Measurements from ENCODE around the gene PGAP3.

The PGAP3 gene

DNA sequence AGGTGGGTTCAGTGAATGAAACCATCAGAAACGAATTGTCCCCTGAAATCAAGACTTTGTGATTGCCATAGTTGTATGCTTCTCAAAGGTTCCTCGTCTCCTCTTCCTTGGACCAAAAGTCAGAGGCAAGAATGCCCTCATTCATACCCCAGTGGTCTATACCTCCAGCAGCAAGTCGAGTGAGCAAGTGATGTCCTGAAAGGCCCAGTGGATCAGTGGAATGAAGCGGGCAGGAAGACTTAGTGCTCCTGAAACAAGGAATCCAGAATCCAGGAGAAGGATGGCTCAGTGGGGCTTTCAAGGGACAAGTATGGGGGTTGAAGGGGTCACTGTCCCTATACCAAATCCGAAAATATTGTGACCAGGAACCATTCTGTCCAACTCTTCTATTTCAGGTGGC, 6.7 kb upstream of the PGAP3 start:
- ATAC-seq = no peak

DNA sequence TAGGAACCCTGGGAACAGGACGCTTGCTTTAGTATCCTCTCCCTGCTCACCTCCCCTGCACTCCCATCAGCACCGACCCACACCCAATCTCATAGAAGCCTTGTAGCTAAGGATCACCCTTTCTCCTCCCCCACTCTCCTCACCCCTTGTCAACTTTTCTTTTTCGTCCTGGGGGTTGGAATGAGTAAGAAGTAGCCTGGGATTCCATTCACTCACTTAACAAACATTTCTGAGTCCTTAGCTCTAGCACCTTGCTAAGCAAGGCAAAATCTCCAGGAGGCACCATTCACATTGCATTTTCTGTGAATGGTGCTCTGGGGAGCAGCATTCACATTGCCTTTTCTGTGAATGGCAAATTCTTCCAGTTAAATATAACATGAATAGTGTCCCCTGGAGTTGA, 1.1 kb upstream of the PGAP3 start:
- ATAC-seq = no peak

DNA sequence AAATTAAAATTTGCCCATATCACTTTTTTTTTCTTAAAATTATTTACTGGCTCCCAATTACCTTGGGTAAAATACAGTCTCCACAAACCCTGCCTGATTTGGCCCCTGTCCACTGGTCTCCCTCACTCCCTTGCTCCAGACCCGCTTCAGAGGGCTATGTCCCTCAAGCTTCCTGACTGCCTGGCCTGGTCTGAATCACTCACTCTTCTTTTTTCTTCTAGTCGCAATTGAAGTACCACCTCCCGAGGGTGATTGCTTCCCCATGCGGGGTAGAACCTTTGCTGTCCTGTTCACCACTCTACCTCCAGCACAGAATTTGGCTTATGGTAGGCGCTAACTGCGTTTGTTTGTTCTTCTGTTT, 598 bp upstream of the PGAP3 start:
- no peak for ATAC-seq

DNA sequence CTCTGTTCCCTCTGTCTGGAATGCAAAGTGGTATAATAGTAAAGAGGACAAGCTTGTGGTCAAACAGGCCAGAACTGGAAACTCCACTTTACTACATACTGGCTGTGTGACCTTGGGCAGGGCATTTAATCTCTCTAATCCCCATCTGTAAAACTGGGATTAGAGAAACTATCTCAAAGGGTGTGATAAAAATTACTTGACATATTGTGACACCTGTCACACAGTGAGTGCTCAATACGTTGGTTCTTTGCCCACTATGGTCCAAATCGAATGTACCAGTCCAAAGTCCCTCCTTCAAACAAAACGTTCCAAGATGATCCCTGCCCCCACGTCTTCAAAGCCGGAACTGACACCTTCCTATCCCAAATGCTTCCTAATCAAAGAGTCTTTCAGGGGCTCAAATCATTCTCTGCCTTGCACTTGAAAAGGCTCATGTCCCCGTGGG, 734 bp downstream of the PGAP3 start:
- no peak for ATAC-seq

DNA sequence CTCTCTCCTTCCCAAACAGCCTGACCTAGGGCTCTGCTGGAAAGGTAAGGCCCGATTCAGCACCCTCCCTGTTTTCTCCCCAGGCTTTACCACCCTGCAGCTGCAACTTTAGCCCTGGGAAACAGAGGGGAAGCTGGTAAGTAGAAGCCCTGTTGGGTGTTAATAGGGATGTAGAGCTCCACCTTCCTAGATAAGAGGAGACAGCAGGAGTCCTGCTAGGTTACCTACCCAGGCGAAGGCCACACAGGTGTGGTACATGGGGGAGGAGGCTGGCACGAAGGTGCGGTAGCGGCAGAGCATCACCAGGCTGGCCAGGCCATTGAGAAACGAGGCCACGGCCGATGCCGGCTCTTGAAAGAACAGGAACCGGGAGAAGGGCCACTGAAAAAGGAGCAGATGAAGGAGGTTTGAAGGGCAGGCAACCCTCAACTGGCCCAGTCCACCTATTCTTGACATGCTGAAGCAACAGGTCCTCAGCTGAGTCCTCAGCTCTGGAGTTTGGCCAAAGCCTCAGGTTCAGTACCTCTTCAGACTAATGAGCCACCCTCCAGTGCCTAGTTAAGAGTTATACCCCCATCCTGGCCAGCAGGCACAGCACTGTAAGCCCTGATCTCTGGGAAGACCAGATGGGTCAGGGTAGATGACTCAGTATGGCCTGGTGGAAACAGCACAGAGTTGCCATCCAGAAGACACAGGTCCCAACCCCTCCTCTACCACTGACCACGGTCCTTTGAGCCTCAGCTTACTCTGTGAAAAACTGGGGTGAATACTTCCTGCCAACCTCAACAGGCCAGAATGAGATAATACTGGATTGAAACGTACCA, 3.3 kb downstream of the PGAP3 start:
- no peak for ATAC-seq

DNA sequence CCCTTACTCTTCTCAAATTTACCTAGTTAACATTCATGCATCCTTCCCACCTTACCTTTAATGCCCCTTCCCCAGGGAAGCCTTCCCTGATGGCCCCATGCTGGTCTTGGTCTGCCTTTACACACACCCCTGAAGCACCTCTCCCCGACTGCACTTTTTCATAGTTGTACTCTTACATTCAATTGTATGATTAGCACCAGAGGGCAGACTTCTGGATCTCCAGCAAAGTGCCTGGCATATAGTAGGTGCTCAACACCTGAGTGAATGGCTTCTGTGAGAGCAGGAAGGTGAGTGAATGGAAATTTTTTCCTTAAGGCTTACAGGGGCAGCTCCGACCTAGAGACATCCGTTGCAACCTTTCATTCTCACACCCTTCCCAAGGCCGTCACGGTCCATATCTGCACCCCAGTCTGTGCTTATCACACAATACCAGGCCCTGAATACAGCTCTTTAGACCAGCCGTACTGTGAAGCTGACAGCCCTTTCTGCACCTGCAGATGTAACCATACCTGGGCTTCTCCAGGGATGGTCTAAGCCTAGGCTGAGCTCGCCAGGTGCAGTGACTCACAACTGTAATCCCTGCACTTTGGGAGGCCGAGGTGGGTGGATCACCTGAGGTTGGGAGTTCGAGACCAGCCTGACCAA, 4.4 kb downstream of the PGAP3 start:
- ATAC-seq = no peak

DNA sequence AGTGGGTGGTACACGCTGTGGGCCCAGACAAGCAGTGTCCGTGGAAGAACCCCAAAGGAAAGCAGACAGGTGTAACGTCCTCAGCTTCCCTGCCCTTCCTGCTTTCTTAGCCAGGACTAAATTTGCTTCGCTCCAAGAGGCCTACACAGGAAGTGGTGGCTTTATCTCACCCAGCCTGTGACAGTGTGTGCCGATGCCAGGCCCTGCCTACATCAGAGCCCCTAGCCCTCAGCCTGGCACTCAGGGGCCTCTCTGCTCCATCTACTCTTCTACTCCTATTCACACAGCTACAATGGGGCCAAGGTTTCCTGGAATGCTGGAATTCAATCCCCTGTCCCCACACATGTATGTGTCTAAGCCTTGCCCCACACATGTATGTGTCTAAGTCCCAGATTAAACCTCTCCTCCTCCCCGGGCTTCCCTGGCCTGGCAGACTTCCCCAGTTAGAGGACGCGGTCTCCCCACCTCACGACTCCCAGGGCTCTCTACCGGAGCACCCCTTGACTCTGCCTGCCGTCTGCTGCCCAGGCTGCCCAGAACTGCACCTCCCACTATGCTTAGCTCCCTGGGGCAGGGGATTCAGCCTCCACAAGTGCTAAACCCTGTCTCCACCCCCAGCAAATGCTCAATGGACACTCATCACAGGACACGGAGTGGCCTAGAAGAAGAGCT, 8.2 kb downstream of the PGAP3 start:
- ATAC-seq = peak; percentile 75 to 78

DNA sequence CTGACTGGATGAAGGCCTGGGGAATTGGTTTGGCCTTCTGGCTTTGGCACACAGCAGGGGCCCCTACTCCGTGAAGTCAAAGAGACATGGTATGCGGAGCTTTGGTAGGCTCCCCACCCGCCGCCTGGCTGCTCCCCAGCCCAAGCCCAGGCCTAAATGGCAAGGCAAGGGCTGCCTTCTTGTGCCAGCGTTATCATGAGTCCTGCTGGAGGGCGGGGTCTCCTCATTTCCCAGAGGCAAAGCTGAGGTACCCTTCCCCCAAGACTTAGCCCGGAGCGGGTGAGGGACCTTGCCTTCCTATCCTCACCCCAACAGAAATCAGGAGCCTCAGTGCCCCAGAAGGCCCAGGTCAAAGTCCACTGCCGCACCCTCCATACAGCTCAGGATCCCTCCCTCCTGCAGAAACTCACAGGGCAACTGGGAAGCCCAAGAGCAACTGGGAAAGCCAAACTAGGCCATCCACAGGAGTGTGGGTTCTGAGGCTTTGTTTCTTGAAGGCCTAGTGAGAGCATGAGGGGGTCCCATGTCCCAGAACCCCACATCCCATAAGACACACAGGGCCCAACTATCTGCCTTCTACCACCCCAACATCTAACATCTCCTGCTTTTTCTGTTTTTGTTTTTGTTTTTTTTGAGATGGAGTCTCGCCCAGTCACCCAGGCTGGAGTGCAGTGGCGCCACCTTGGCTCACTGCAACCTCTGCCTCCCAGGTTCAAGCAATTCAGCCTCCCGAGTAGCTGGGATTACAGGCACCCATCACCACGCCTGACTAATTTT, 9.3 kb downstream of the PGAP3 start:
- no peak for ATAC-seq

DNA sequence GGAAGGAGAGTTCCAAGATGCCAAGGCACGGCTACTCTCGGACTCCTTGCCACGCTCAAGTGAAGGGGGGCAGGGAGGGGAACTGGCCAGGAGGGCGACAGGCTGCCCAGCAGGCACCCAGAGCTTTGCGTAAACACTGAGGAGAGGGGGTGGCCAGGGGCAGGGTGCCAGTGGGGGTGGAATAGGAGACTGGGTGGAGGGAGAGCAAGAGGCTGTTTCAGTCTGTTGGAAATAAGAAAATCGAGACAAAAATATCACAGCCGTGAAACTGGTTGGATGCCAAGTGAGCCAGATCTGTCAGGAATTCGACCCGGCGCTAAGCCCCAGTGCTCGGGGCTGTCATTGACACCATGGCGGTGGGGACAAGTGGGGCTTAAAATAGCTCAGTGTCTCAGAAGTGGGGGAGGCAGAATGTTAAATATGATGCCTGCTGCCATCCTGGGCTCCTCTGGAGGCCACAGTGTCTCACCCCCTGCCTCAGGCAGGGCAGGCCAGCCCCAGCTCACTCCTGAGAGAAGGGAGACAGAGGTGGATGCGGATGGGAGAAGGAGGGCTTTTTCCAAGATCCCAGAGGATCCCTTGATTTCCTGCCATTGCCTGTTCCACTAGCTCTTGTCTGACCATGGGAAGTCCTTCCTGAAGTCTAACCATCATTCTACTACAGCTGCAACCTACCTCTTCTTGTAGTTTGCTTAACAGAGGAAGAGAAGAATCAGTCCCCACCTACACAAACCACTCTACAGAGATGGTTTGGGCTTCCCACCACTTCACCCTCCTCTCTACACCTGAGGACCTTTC, 10.1 kb downstream of the PGAP3 start:
- no peak for ATAC-seq

DNA sequence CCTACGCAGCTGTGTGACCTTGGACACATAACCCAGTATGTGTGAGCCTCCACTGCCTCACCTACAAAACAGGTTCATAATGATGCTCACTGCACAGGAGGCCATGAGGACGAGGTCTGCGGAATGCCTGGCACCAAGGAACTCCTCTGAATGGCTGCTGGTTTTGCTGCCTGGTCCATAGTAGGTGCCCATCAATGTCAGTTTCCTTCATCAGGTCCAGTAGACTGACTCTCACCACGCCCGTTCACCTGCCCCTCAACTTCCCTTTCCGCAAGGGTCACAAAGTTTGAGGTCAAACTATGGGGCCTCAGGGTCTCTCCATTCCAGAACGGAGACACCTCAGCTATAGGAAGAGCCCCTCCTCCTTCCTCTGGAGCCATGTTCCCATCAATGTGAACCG, 10.8 kb downstream of the PGAP3 start:
- no peak for ATAC-seq

DNA sequence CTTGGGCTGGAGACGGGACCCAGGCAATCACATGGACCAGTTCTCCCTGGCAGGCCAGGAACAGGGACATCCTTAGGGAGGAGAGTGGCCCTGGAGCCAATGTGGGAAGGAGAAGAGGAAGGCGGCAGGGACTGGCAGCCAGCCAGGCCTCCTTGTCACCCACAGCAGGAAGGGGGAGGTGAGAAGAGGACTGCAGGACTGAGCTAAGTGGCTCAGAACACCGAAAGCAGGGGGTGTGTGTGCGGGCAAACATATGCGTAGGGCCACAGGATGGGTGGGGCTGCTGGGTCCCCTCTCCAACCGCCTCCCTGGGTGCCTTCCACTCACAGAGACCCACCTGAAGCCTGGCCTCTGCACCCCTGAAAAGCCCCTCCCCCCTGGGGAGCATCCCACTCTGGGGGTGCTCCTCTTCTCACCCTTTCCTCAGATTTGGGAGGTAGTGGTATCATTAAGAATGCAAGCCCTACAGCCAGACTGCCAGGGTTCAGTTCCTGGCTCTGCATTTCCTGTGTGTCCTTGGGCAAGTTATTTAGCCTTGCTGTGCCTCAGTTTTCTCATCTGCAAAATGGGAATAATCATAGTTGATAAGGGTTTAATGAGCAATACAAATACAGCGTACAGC, 11.5 kb downstream of the PGAP3 start:
- peak; percentile 49 to 55 for ATAC-seq

DNA sequence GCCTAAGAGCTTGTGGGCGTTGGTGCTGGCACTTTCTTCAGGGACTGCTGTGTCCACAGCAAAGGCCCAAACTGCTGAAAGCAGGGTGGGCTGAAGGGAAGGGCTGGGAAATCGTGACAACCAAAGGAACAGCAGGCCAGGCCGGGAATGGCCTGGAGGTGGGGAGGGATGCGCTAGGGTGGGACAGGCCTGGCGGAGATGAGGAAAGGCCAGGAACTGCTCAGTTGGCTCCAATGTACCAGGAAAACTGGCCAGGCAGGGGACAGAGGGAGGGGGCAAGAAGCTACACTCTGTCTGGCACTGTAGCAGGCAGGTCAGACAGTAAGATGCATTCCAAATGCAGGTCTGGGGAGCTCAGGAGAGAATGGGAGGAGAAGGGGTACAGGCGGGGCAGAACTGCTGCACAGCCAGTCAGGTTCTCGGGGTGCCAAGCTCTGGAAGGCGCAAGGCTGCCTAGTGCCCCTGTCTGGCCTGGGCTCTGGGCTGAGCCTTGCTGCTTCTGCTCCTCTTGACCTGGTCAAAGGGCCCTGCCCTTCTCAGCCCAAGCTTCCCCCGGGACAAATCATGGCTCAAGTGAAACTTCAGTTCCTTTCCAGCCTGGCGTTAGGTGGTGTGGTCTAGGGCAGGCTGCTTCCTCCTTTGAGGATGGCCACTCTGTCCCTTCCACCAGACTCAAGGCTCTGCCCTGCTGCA, 12.3 kb downstream of the PGAP3 start:
- ATAC-seq = no peak

DNA sequence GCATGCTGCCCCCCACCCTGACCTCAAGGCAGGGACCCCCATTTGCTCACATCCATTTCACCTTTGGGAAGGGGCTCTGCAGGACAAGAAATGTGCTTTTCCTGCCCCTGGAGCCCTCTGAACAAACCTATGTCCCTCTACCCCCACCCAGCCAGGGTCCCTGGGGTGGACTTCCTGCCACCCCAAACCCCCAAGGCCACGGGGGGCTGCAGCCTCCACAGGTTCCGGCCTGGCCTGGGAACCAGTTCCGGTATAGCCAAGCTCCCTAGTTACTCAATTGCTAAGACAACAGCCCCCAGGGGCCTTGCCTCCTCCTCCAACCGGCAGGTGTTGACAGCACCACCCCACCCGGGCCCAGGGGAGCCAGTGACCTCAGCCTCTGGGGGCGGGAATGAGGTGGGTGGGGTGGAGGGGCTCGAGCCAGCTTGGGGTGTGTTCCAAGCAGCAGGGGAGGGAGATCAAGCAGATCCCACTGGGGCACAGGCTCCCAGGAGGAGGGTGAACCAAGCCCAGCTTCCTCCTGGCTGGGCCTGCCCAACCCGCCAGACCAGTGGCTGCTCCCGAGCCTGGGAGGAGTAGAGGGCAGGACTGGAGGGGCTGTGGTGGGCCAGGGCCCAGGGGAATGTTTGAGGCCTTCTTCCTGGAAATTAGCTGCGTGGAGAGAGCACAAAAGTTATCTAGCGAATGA, 13.0 kb downstream of the PGAP3 start:
- no peak for ATAC-seq

DNA sequence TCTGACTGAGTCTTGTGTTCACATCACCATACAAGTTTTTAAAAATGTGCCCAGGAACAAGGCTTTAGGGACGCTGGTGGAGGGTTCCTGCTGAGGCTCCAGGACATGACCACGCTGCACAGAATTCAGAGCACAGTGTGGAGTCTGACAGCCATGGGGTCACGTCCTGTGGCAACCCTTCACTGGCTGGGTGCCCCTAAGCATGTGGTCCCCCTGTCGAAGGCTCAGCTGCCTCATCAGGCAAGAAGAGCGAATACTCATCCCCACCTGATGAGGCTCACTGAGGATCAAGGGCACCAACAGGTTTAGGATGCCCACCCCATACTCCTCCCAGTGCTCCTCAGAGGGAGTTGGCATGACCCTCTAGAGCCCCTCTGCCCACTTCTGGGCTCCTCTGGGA, 13.7 kb downstream of the PGAP3 start:
- no peak for ATAC-seq

DNA sequence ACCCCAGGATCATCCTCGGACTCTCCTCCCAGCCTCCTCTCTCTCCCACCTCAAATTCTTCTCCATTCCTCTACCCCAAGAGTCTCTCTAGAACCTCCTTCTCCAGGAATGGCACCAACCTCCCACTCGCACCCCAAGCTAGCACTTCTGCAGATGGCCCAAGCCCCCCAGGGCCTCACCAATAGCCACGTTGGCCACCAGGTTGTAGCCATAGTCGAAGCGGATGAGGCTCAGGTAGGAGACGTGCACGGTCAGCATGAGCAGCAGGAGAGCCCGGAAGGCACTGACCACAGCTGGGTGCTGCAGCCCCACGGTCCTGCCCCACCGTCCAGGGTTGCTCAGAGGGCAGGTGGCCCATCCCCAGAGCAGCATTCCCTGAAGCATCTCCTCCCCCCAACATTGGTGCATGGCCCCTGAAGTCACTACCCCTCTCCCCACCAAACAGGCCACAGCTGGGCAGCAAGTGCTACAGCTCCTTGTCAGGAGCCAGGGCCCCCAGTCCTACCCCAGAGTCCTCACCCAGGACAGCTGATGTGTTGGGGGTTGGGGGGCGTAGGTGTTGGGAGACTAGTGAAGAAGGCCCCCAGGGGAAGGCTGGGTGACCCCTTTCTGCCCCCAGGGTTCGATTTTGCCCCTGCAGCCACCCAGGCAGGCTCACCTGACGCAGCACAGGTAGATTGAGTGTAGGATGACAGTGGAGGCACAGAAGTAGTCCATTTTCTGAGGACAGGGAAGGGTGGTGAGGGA, 14.3 kb downstream of the PGAP3 start:
- no peak for ATAC-seq

DNA sequence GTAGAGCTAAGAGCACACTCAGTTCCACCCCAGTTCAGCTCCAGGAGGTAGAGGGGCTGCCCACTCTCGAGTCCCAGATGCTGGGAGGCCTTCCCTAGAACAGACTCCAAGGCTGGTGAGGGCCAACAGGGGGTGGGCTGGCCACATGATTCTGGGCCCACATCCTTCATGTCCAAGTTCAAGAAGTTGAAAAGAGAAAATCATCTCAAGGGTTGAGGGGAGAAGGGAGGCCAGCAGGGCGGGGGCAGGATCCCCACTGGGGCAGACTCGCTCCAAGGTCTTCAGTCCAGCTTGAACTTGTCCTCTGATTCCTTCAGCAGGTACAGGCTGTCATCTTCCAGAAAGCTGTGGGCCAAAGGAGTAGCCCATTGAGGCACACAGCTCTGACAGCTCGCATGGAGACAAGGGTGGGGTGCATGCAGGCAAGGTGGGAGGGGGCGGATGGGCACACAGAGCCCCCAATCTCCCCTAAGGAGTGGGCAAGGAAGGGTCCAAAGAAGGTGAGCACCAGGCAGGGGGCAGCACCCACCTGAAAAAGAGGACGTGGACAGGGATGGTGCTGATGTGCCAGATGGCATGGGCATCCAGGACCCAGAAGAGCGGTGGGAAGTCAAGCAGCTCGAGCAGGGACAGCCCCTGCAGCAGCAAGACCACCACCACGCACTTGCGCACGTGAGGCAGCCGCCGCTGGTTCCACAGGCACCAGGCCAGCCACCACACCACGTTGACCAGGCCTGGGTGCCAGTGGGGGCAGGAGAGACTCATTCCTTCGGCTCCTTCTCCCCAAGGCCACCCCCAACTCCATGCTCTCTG, 15.1 kb downstream of the PGAP3 start:
- no peak for ATAC-seq

DNA sequence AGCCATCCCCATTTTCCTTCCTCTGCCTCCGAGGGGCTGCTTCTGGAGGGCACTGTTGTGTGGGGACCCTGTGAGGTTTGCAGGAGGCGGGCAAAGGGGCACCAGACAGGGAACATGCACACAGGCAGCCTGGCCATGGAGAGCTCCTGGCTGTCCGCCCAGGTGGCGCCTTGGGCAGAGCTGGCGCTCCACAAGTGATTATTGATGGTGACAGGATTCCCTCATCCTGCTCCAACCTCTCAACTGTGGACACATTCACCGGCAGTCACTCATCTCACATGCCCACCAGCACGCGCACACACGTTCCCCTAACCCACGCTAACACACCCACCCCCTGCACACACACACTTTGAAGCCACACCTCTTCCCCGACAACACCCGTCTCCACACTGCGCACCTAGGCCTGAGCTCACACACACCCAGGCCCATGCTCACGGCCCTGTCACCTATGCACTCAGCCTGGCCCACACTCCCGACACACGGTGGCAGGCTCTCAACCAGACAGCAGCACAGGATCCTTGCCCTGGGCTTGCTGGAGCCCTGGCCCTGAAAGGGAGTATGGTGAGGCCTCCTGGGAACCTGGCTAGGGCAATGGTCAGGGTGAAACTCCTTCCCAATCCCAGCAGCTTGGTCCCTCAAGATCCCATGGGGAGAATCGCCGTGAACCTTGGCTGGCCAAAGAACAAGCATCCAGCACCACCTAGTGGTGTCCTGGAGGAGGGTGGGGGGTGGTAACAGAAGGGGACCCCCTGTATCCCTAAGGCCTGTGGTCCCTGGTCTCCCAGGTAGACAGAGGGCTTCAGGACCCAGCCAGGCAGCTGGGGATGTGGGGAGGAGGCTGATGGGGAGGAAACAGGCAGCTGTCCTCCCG, 16.0 kb downstream of the PGAP3 start:
- no peak for ATAC-seq

DNA sequence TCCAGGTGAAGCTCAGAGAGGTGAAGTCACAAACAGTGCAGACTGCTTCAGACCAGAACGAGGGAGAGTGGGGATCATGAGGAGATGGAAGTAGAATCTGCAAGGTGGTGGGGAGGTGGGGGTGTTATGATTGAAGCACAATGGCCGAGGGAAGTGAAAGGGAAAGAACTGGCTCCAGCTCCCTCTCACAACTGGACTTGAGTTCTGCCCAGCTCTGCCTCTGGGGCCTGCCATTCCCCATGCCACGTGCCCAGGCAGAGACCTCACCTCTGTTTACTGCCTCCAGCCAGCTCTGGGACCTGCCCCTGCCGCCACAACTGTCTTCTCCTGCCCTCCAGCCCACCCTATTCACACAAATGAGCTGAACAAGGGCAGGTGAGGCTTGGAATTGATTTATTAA, 17.1 kb downstream of the PGAP3 start:
- no peak for ATAC-seq
